Adrenal gland (tissue), 12 donors: ENCODE data around the gene SH3BGRL2. TPM values are rescaled to one million over a fixed set of nuclear protein-coding genes. Genes with fewer than 3 reads are reported as not detected.

ENCODE experiments used
- DNase-seq, 7 donors: peaks; one replicate each; pipeline ENCODE4 v3.0.0-alpha.2; 2019 to 2020
- H3K27ac ChIP-seq, 5 donors: fragments of 200-600 bp; sonication (generic) in 4 of 5; 1 replicate in 3 of 5; 2 replicates in 2 of 5; pipeline versions ENCODE4 v1.5.1 to v1.8.0; 2016 to 2020; ENCODE audit warnings: mild to moderate bottlenecking in 1 of 5
- H3K27me3 ChIP-seq: fragments of 200-600 bp; 2 replicates; pipeline ENCODE4 v1.8.0; 2021
- H3K36me3 ChIP-seq, 2 donors: fragments of 200-600 bp; replicated peaks in 1 of 2; 1 replicate in 1 of 2; 2 replicates in 1 of 2; pipeline versions ENCODE4 v1.5.1 to v1.8.0; 2018 to 2022
- H3K4me1 ChIP-seq, 2 donors: fragments of 200-600 bp; replicated peaks in 1 of 2; 1 replicate in 1 of 2; 2 replicates in 1 of 2; pipeline versions ENCODE4 v1.5.1 to v1.8.0; 2018 to 2021
- H3K4me3 ChIP-seq, 4 donors: fragments of 200-600 bp; sonication (generic) in 3 of 4; one replicate each; pipeline ENCODE4 v1.5.1; 2016 to 2018
- H3K9me3 ChIP-seq, 3 donors: fragments of 200-600 bp; sonication (generic) in 1 of 3; replicated peaks in 1 of 3; 1 replicate in 2 of 3; 2 replicates in 1 of 3; pipeline versions ENCODE4 v1.5.1 to v1.8.0; 2016 to 2021
- POLR2A ChIP-seq, 2 donors: fragments of 450-650 bp; IDR thresholded peaks; one replicate each; pipeline ENCODE4 v1.6.1; 2017; ENCODE audit warnings: antibody characterized with exemption in 2 of 2, mild to moderate bottlenecking in 2 of 2, moderate library complexity in 1 of 2
- WGBS, 4 donors: extraction: QIAGEN DNeasy Blood & Tissue Kit in 2 of 4; methylation state at CpG; one replicate each; pipeline versions ENCODE4 v1.1.5 to v1.1.7; 2013 to 2017; 5-methylcytosine and 5-hydroxymethylcytosine counted together
- intact Hi-C, 2 donors: fragments of 100-400 bp; cut with DNase I; formaldehyde crosslinking; loops; one replicate each; pipeline versions ENCODE4 v1.14.1 to v1.15.0; 2022 to 2023
- polyA plus RNA-seq, 3 donors: library from polyadenylated mRNA; stranded (reverse); fragments of 200-250 nt in 2 of 3; fragments of 350-450 nt in 1 of 3; fragmentation: Illumina TruSeq in 1 of 3; extraction: RNeasy Lipid Tissue Mini Kit (QIAGEN cat#74804) in 1 of 3; gene quantifications; one replicate each; pipeline ENCODE4 v1.2.3, GENCODE V29; 2013 to 2014
- total RNA-seq, 9 donors: library from RNA; depleted of rRNA in 4 of 9; stranded (reverse); fragments of >200 nt in 4 of 9; fragments of 120-200 nt in 1 of 9; fragmentation: NEBNext Ultra II Directional in 1 of 9; extraction: Animal tissue kit (Norgen Biotek cat#: 25700) in 1 of 9; gene quantifications; one replicate each; pipeline versions ENCODE4 v1.1.0 to v1.2.4, GENCODE V29; 2013 to 2023
- TF ChIP-seq, protein P1 (sequence below), 6 experiments: fragments of 450-650 bp in 4 of 6; fragments of 200-600 bp in 2 of 6; sonication (generic) in 1 of 6; IDR thresholded peaks; 1 replicate in 5 of 6; 2 replicates in 1 of 6; pipeline versions ENCODE4 v1.5.1 to v1.8.0; 2016 to 2021; ENCODE audit warnings: antibody characterized with exemption in 6 of 6, mild to moderate bottlenecking in 2 of 6, moderate library complexity in 1 of 6
- donor health status: healthy with polysubstance abuse.
- donor health status: Bipolar disorder and iron deficiency.
- donor health status: DM: yes; HTN: yes; CAD: no.
- donor health status: DM: no; HTN: no; CAD: no.
- donor health status: DM: no; HTN: no; CAD: no.
- donor health status: DM: yes; HTN: yes; CAD: no.

Gene SH3BGRL2
- total and polyA plus RNA-seq, 12 donors: 3.8 to 13.3 (median 9.0) TPM

DNA sequence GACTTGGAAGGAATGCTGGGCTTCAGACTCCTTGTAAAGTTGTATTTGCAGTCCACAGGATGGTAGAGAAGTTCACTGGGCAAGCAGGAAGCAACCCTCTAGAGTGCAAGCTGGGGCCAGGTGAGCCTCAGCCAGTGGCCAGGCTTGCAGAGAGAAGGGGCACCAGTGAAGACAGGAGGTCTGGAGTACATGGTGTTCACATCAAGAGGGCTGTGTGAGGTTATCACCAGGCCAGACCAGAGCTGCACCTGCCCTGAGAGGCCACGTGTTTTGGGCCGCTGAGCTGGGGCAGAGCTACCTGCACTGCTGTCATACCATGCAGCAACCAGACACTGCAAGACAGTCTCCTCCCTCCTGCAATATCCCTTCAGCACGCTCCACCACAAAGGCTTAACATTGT, 79.0 kb downstream of the SH3BGRL2 start:
- no peak for DNase-seq
- H3K36me3 ChIP-seq: no peaks in the 10 kb centered on the region
- no peaks in the 10 kb centered on the region for H3K4me1 ChIP-seq
- no peaks in the 10 kb centered on the region for H3K9me3 ChIP-seq
- 63 to 80% (median 69%) methylated on average over 3 of the region's 3 CpGs for WGBS, 4 donors
- intact Hi-C loops: loop anchor here in 1 of 2 donors (10.0 kb wide), 1 partner anchor 135 kb away; no protein-coding TSS in a partner anchor
- H3K27me3 ChIP-seq: peaks cover 3% of the 10 kb centered on the region
- no peak overlapping the region for H3K27ac ChIP-seq
- TF ChIP-seq, protein P1, sequence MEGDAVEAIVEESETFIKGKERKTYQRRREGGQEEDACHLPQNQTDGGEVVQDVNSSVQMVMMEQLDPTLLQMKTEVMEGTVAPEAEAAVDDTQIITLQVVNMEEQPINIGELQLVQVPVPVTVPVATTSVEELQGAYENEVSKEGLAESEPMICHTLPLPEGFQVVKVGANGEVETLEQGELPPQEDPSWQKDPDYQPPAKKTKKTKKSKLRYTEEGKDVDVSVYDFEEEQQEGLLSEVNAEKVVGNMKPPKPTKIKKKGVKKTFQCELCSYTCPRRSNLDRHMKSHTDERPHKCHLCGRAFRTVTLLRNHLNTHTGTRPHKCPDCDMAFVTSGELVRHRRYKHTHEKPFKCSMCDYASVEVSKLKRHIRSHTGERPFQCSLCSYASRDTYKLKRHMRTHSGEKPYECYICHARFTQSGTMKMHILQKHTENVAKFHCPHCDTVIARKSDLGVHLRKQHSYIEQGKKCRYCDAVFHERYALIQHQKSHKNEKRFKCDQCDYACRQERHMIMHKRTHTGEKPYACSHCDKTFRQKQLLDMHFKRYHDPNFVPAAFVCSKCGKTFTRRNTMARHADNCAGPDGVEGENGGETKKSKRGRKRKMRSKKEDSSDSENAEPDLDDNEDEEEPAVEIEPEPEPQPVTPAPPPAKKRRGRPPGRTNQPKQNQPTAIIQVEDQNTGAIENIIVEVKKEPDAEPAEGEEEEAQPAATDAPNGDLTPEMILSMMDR (IDR thresholded peaks at IDR 0.05): no peak
- no peak for TF ChIP-seq POLR2A (IDR thresholded peaks at IDR 0.05)
- no peak overlapping the region for H3K4me3 ChIP-seq

DNA sequence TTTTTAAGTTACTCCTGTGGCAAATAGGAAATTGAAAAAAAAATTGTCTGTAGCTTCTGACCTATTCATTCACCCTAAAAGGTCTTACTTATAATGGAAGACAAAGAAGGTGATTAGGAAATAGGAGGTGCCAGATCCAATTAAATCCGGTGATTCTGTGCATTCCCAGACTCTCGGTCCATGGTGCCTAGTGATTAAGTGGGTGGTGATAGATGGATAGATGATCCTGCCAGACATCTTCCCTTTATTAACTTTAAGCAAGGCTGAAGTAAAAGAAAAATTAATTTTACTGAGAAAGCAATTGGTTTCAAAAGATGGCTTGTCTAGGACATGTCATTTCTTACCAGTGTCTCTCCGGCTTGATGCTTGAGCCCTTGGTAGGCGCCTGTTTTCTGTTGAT, 80.0 kb downstream of the SH3BGRL2 start:
- no peak for DNase-seq
- no peak for TF ChIP-seq POLR2A (IDR thresholded peaks at IDR 0.05)
- TF ChIP-seq, protein P1 (IDR thresholded peaks at IDR 0.05): no peak
- Histone ChIP-seq H3K9me3 (no peaks in the 10 kb centered on the region), H3K4me1 (no peaks in the 10 kb centered on the region), H3K27ac (no peak overlapping the region), H3K36me3 (no peaks in the 10 kb centered on the region), H3K27me3 (peaks cover 3% of the 10 kb centered on the region), H3K4me3 (no peak overlapping the region)
- 71 to 84% (median 80%) methylated on average over 4 of the region's 4 CpGs for WGBS, 4 donors
- intact Hi-C loops: loop anchor here in 1 of 2 donors (10.0 kb wide), 1 partner anchor 136 kb away; no protein-coding TSS in a partner anchor

DNA sequence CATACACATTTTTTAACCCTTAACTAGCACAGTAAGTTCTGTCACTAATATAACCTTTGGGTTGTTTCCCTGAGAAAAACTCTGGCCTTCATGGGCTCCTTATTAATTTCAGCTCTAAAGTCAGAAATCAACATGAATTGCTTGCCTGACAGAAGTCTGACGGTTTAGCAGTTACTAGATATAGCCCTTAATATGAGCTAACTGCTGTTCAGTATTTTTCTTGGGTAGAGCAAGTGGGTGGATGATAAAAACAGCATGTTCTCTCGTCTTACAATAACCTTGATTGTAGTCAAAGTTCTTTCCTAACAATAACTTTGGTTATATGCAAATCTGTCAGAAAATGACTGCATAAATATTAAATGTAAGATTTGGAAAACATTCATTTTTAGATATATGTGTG, 81.0 kb downstream of the SH3BGRL2 start:
- intact Hi-C loops: loop anchor here in 1 of 2 donors (10.0 kb wide), 1 partner anchor 137 kb away; no protein-coding TSS in a partner anchor
- 36 to 47% (median 42%) methylated on average over 2 of the region's 2 CpGs for WGBS, 4 donors
- no peak for TF ChIP-seq POLR2A (IDR thresholded peaks at IDR 0.05)
- TF ChIP-seq, protein P1 (IDR thresholded peaks at IDR 0.05): no peak

DNA sequence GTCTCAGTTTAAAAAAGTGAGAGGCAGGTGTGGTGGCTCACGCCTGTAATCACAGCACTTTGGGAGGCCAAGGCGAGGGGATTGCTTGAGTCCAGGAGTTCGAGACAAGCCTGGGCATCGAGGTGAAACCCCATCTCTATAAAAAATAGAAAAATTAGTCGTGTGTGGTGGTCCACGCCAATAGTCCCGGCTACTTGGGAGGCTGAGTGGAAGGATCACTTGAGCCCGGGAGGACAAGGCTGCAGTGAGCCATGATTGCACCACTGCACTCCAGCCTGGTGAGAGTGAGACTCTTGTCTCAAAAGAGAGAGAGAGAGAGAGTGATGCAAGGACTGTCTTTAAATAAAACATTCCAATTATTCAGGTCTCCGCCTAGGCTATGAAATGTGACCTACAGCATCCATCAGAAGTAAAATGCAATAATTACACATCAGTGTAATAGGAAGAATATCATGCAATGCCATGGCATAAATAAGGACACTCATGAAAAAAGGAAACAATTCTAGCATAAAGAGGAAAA, 81.5 kb downstream of the SH3BGRL2 start:
- no peaks in the 10 kb centered on the region for H3K9me3 ChIP-seq
- DNase-seq: no peak
- H3K27me3 ChIP-seq: peaks cover 3% of the 10 kb centered on the region
- intact Hi-C loops: loop anchor here in 1 of 2 donors (10.0 kb wide), 1 partner anchor 138 kb away; no protein-coding TSS in a partner anchor
- WGBS, 4 donors: 73 to 85% (median 80%) methylated on average over 9 of the region's 9 CpGs
- no peaks in the 10 kb centered on the region for H3K36me3 ChIP-seq
- no peaks in the 10 kb centered on the region for H3K4me1 ChIP-seq
- H3K27ac ChIP-seq: no peak overlapping the region
- H3K4me3 ChIP-seq: no peak overlapping the region
- TF ChIP-seq, protein P1 (IDR thresholded peaks at IDR 0.05): no peak
- TF ChIP-seq POLR2A (IDR thresholded peaks at IDR 0.05): no peak

More for the DNA sequence above, 81.0 kb downstream of the SH3BGRL2 start:
- no peak for DNase-seq
- H3K9me3 ChIP-seq: no peaks in the 10 kb centered on the region
- H3K4me1 ChIP-seq: no peaks in the 10 kb centered on the region
- no peak overlapping the region for H3K4me3 ChIP-seq
- no peaks in the 10 kb centered on the region for H3K36me3 ChIP-seq
- peaks cover 3% of the 10 kb centered on the region for H3K27me3 ChIP-seq
- no peak overlapping the region for H3K27ac ChIP-seq
